Transverse colon (tissue), 4 donors: ENCODE data around the gene PRM2. TPM values are rescaled to one million over a fixed set of nuclear protein-coding genes. Genes with fewer than 3 reads are reported as not detected.

Source experiments
- DNase-seq: peaks from one replicate; pipeline ENCODE4 v3.0.0-alpha.2; 2019
- H3K27ac ChIP-seq, 4 donors: fragments of 200-600 bp; sonication (generic); 2 replicates each; pipeline ENCODE4 v1.5.1; 2016 to 2018; ENCODE audit warnings: inconsistent platforms in 4 of 4
- H3K27me3 ChIP-seq: fragments of 200-600 bp; sonication (generic); 2 replicates; pipeline ENCODE4 v1.5.1; 2017; ENCODE audit warnings: inconsistent platforms
- H3K36me3 ChIP-seq, 4 donors: fragments of 200-600 bp; sonication (generic); 2 replicates each; pipeline ENCODE4 v1.5.1; 2017 to 2019; ENCODE audit warnings: inconsistent platforms in 4 of 4
- H3K4me1 ChIP-seq, 4 donors: fragments of 200-600 bp; sonication (generic); 2 replicates each; pipeline ENCODE4 v1.5.1; 2017 to 2020; ENCODE audit warnings: inconsistent platforms in 4 of 4
- H3K4me3 ChIP-seq, 4 donors: fragments of 200-600 bp; sonication (generic); 1 replicate in 1 of 4; 2 replicates in 3 of 4; pipeline versions ENCODE4 v1.5.1 to v1.6.1; 2017 to 2019; ENCODE audit warnings: inconsistent platforms in 4 of 4
- H3K9me3 ChIP-seq, 2 donors: fragments of 200-600 bp; sonication (generic); 2 replicates each; pipeline ENCODE4 v1.5.1; 2017 to 2019; ENCODE audit warnings: inconsistent platforms in 2 of 2
- CTCF ChIP-seq, 5 experiments: fragments of 200-600 bp in 3 of 5; fragments of 450-650 bp in 2 of 5; sonication (generic) in 3 of 5; IDR thresholded peaks; 1 replicate in 2 of 5; 2 replicates in 3 of 5; pipeline ENCODE4 v1.5.1; 2016 to 2017; ENCODE audit warnings: antibody characterized with exemption in 5 of 5, inconsistent platforms in 3 of 5, mild to moderate bottlenecking in 2 of 5, moderate library complexity in 1 of 5
- EP300 ChIP-seq: sonication (generic); formaldehyde crosslinking; IDR thresholded peaks from one replicate; pipeline ENCODE4 v1.6.1; 2017; ENCODE audit warnings: antibody characterized with exemption, low read depth
- POLR2A ChIP-seq: fragments of 450-650 bp; IDR thresholded peaks from one replicate; pipeline ENCODE4 v1.6.1; 2016; ENCODE audit warnings: antibody characterized with exemption, mild to moderate bottlenecking, moderate library complexity
- POLR2AphosphoS5 ChIP-seq, 3 donors: sonication (generic); formaldehyde crosslinking; IDR thresholded peaks; one replicate each; pipeline ENCODE4 v1.6.1; 2016; ENCODE audit warnings: antibody characterized with exemption in 3 of 3
- WGBS, 2 donors: methylation state at CpG; one replicate each; pipeline ENCODE4 v1.1.5; 2018; ENCODE audit warnings: low coverage in 1 of 2; 5-methylcytosine and 5-hydroxymethylcytosine counted together
- in situ Hi-C, 4 donors: fragments of 200-750 bp; cut with MboI; loops; one replicate each; pipeline versions ENCODE4 v1.15.0 to v1.15.1; 2017; ENCODE audit warnings: low sequenced_read_pairs in 3 of 4, low pct_ligation_motif_present in 1 of 4, low pct_unique_long_range_greater_than_20kb in 1 of 4
- intact Hi-C: fragments of 100-400 bp; cut with DNase I; formaldehyde crosslinking; loops from one replicate; pipeline ENCODE4 v1.15.1; 2023; ENCODE audit warnings: low total_unique reads
- total RNA-seq, 4 donors: library from RNA; depleted of rRNA; stranded (reverse); fragments of >200 nt; gene quantifications; one replicate each; pipeline ENCODE4 v1.1.0, GENCODE V29; 2016

The PRM2 gene
- total RNA-seq, 4 donors from 2014 or later: not detected

- H3K9me3 ChIP-seq: no peaks in the 10 kb centered on the region
- intact Hi-C loops (no loop called here), in situ Hi-C loops (no loop called here)
- TF ChIP-seq CTCF (IDR thresholded peaks at IDR 0.05) (no peak), EP300 (peak; percentile 64), POLR2AphosphoS5 (IDR thresholded peaks at IDR 0.05) (peak in 2 of 3 donors; percentile 56 to 73), POLR2A (no peak)
- H3K4me1 ChIP-seq: peaks cover 3 to 19% (median 13%) of the 10 kb centered on the region in 4 donors
- peak overlapping the region in 1 of 4 donors; percentile 31 for H3K4me3 ChIP-seq
- 44 to 100% methylated on average over 1 to 10 of the region's 10 CpGs for WGBS, 2 donors
- no peaks in the 10 kb centered on the region for H3K36me3 ChIP-seq
- no peaks in the 10 kb centered on the region for H3K27me3 ChIP-seq
- H3K27ac ChIP-seq: peak overlapping the region in 3 of 4 donors; percentile 7 to 38 (median 14)
- no peak for DNase-seq
Observed at GRCh38 chr16:11296706-11297491, 20.6 kb upstream of the PRM2 start.

- H3K27me3 ChIP-seq: no peaks in the 10 kb centered on the region
- H3K4me1 ChIP-seq: peaks cover 3 to 19% (median 13%) of the 10 kb centered on the region in 4 donors
- DNase-seq: no peak
- no peak overlapping the region for H3K4me3 ChIP-seq
- intact Hi-C loops: no loop called here
- no peaks in the 10 kb centered on the region for H3K36me3 ChIP-seq
- no peak for TF ChIP-seq EP300
- no peak overlapping the region for H3K27ac ChIP-seq
- in situ Hi-C loops: no loop called here
- H3K9me3 ChIP-seq: no peaks in the 10 kb centered on the region
- 83 to 90% methylated on average over 3 of the region's 3 CpGs for WGBS, 2 donors
Observed at GRCh38 chr16:11296351-11296705, 20.0 kb upstream of the PRM2 start.

GRCh38 chr16:11295672-11296071 is 19.4 kb upstream of the PRM2 start:
- intact Hi-C loops: no loop called here
- H3K36me3 ChIP-seq: no peaks in the 10 kb centered on the region
- TF ChIP-seq EP300: no peak
- no peak for TF ChIP-seq CTCF (IDR thresholded peaks at IDR 0.05)
- TF ChIP-seq POLR2A: no peak
- no peak for TF ChIP-seq POLR2AphosphoS5 (IDR thresholded peaks at IDR 0.05)
- H3K4me1 ChIP-seq: peaks cover 3 to 19% (median 13%) of the 10 kb centered on the region in 4 donors
- H3K9me3 ChIP-seq: no peaks in the 10 kb centered on the region
- DNase-seq: no peak
- 93 to 95% methylated on average over 4 of the region's 4 CpGs for WGBS, 2 donors
- H3K27ac ChIP-seq: no peak overlapping the region
- H3K27me3 ChIP-seq: no peaks in the 10 kb centered on the region
- H3K4me3 ChIP-seq: no peak overlapping the region
- in situ Hi-C loops: no loop called here

GRCh38 chr16:11292076-11292748 is 15.9 kb upstream of the PRM2 start:
- DNase-seq: no peak
- TF ChIP-seq POLR2AphosphoS5 (IDR thresholded peaks at IDR 0.05) (no peak), POLR2A (no peak)
- no peak overlapping the region for H3K27ac ChIP-seq
- peaks cover 0 to 8% (median 6%) of the 10 kb centered on the region in 4 donors for H3K4me1 ChIP-seq
- no peaks in the 10 kb centered on the region for H3K27me3 ChIP-seq
- no peaks in the 10 kb centered on the region for H3K36me3 ChIP-seq
- H3K4me3 ChIP-seq: no peak overlapping the region
- intact Hi-C loops: no loop called here
- WGBS, 2 donors: 73 to 85% methylated on average over 5 to 7 of the region's 7 CpGs
- no peaks in the 10 kb centered on the region for H3K9me3 ChIP-seq
- in situ Hi-C loops: no loop called here

- in situ Hi-C loops: no loop called here
- DNase-seq: no peak
- intact Hi-C loops: no loop called here
- Histone ChIP-seq H3K27me3 (no peaks in the 10 kb centered on the region), H3K4me3 (no peak overlapping the region), H3K4me1 (no peaks in the 10 kb centered on the region), H3K36me3 (no peaks in the 10 kb centered on the region), H3K9me3 (no peaks in the 10 kb centered on the region), H3K27ac (no peak overlapping the region)
- TF ChIP-seq POLR2A (no peak), EP300 (no peak), POLR2AphosphoS5 (IDR thresholded peaks at IDR 0.05) (no peak), CTCF (IDR thresholded peaks at IDR 0.05) (no peak)
- 74 to 81% methylated on average over 5 to 10 of the region's 10 CpGs for WGBS, 2 donors
Observed at GRCh38 chr16:11291091-11291703, 14.9 kb upstream of the PRM2 start.
